Measurements from ENCODE around the gene C1orf105. TPM values are rescaled to one million over a fixed set of nuclear protein-coding genes. Genes with fewer than 3 reads are reported as not detected.

Gene C1orf105
- total and polyA plus RNA-seq, 9 donors: not detected

DNA sequence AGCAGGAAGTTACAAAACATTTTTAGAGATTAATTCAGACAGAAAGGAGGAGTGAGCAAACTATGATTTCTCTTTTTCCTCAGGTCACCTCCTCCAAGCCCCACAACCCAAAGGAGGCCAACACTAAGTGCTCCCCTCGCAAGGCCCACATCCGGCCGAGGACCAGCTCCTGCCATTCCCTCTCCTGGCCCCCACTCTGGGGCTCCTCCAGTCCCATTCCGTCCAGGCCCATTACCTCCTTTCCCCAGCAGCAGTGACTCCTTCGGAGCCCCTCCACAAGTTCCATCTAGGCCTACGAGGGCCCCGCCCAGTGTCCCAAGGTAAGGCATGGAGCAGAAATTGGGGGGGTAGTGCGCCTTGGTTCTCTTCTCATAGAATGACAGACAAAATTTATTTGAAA lies 32.0 kb upstream of the C1orf105 start:
- peak in 1 of 5 donors; percentile 15 for DNase-seq
- intact Hi-C loops (cut with DNase I): no loop called here
- Histone ChIP-seq H3K9me3 (no peaks in the 10 kb centered on the region), H3K27me3 (no peaks in the 10 kb centered on the region), H3K36me3 (no peaks in the 10 kb centered on the region), H3K27ac (no peak overlapping the region), H3K4me1 (ENCODE audit: insufficient read depth) (peaks cover 5% of the 10 kb centered on the region), H3K4me3 (no peak overlapping the region)
- WGBS, 3 donors: 97 to 98% (median 98%) methylated on average over 8 of the region's 8 CpGs
- TF ChIP-seq, protein P1, sequence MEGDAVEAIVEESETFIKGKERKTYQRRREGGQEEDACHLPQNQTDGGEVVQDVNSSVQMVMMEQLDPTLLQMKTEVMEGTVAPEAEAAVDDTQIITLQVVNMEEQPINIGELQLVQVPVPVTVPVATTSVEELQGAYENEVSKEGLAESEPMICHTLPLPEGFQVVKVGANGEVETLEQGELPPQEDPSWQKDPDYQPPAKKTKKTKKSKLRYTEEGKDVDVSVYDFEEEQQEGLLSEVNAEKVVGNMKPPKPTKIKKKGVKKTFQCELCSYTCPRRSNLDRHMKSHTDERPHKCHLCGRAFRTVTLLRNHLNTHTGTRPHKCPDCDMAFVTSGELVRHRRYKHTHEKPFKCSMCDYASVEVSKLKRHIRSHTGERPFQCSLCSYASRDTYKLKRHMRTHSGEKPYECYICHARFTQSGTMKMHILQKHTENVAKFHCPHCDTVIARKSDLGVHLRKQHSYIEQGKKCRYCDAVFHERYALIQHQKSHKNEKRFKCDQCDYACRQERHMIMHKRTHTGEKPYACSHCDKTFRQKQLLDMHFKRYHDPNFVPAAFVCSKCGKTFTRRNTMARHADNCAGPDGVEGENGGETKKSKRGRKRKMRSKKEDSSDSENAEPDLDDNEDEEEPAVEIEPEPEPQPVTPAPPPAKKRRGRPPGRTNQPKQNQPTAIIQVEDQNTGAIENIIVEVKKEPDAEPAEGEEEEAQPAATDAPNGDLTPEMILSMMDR (IDR thresholded peaks at IDR 0.05): no peak
- no peak for TF ChIP-seq EP300 (IDR thresholded peaks at IDR 0.05)
- no peak for TF ChIP-seq POLR2A (IDR thresholded peaks at IDR 0.05)

DNA sequence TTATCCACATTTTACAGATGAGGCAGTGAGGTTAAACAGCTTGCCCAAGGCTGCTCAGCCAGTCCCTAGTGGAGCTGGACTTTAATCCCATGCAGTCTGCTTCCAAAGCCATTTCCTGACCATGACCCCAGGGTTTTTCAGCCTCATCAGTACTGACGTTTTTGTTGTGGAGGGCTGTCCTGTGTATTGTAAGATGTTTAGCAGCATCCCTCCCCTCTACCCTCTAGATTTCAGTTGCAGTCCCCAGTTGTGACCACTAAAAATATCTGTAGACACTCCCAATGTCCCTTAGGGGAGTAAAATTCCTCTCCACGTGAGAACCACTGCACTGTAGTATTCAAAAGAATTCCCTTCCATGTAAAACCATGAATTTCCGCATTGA lies 30.2 kb upstream of the C1orf105 start:
- intact Hi-C loops (cut with DNase I): loop anchor here in 1 of 4 donors (10.0 kb wide), 1 partner anchor 105 kb away; no protein-coding TSS in a partner anchor
- Histone ChIP-seq H3K4me1 (ENCODE audit: insufficient read depth) (peaks cover 5% of the 10 kb centered on the region), H3K27ac (no peak overlapping the region), H3K27me3 (no peaks in the 10 kb centered on the region), H3K36me3 (no peaks in the 10 kb centered on the region), H3K9me3 (no peaks in the 10 kb centered on the region), H3K4me3 (no peak overlapping the region)
- TF ChIP-seq POLR2A (IDR thresholded peaks at IDR 0.05) (no peak), EP300 (IDR thresholded peaks at IDR 0.05) (no peak)
- TF ChIP-seq, protein P1 (IDR thresholded peaks at IDR 0.05): no peak
- WGBS, 3 donors: 11 to 41% (median 17%) methylated on average over 3 of the region's 3 CpGs
- peak in 1 of 5 donors; percentile 19 for DNase-seq

DNA sequence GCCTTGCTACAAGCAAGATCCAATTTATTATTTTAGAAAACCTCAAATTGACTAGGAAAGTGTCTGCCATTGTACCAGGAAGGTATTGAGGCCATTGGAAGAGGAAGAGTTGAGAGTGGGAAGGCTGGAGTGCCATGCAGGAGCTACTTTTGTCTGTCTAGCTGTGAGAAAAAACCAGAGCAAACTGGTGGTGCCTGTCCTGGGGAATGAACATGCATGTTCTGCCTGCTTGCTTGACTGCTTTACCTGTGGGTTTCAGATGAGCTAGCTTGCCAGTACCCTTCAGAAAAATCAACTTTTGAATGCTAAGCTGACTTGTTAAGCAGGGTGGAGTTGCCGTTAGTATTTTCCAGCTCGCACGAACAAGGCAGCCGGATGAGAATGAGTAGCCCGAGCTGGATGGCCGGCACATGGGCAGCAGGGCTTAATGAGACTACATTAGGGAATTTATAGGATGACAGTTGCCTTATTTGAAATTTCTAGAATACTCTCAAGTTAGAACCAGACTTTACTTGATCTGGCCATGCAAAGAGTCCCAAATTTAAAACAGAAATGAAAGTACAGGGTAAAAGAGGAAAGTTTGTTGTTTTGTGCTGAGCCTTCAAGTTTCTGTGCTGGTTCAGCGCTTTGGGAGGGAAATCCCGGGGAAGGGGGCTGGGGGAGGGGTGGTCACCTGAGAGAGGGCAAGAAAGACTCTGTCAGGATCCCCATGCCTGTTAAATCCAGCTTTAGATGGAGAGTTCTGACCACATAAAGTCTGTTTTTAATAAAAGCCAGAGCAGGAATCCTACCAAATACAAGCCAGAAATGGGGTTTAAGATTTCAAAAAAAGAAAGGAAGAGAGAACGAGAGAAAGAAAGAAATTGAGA lies 29.6 kb upstream of the C1orf105 start:
- no peaks in the 10 kb centered on the region for H3K36me3 ChIP-seq
- DNase-seq: peak in 3 of 5 donors; percentile 15 to 36 (median 35)
- peaks cover 5% of the 10 kb centered on the region for H3K4me1 ChIP-seq (ENCODE audit: insufficient read depth)
- H3K27me3 ChIP-seq: no peaks in the 10 kb centered on the region
- H3K9me3 ChIP-seq: no peaks in the 10 kb centered on the region
- 49 to 62% (median 54%) methylated on average over 9 of the region's 9 CpGs for WGBS, 3 donors
- intact Hi-C loops (cut with DNase I): loop anchor here in 1 of 4 donors (10.0 kb wide), 1 partner anchor 106 kb away; no protein-coding TSS in a partner anchor
- TF ChIP-seq EP300 (IDR thresholded peaks at IDR 0.05) (no peak), POLR2A (IDR thresholded peaks at IDR 0.05) (no peak)
- TF ChIP-seq, protein P1 (IDR thresholded peaks at IDR 0.05): no peak
- H3K4me3 ChIP-seq: peak overlapping the region; percentile 12
- H3K27ac ChIP-seq: peak overlapping the region in 1 of 2 donors; percentile 15

DNA sequence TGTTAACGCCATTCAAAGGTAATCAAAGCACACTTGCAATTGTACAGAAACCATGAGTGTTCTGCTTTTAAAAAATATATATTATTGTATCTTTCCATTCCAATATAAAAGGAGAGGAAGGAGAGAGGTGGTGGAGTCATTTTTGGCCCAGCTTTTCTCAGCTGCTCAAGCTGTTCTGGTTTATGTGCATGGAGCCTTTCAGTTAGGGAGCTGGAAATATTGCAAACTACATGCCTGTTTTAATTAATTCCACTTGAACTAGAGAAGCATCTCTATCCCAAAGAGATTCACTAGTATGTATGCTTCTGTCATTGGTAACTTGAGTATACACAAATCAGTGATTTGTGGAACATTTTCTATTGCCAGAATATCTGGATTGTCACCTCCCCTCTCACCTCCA lies 28.5 kb upstream of the C1orf105 start:
- Histone ChIP-seq H3K4me1 (ENCODE audit: insufficient read depth) (peaks cover 5% of the 10 kb centered on the region), H3K4me3 (no peak overlapping the region), H3K36me3 (no peaks in the 10 kb centered on the region), H3K9me3 (no peaks in the 10 kb centered on the region), H3K27me3 (no peaks in the 10 kb centered on the region), H3K27ac (no peak overlapping the region)
- TF ChIP-seq, protein P1 (IDR thresholded peaks at IDR 0.05): no peak
- TF ChIP-seq EP300 (IDR thresholded peaks at IDR 0.05) (no peak), POLR2A (IDR thresholded peaks at IDR 0.05) (no peak)
- intact Hi-C loops (cut with DNase I): loop anchor here in 1 of 4 donors (10.0 kb wide), 1 partner anchor 107 kb away; no protein-coding TSS in a partner anchor
- no peak for DNase-seq
- WGBS, 3 donors: 96 to 98% (median 96%) methylated on average over 1 of the region's 1 CpG
